ENCODE measurements around the gene COL15A1.

DNA sequence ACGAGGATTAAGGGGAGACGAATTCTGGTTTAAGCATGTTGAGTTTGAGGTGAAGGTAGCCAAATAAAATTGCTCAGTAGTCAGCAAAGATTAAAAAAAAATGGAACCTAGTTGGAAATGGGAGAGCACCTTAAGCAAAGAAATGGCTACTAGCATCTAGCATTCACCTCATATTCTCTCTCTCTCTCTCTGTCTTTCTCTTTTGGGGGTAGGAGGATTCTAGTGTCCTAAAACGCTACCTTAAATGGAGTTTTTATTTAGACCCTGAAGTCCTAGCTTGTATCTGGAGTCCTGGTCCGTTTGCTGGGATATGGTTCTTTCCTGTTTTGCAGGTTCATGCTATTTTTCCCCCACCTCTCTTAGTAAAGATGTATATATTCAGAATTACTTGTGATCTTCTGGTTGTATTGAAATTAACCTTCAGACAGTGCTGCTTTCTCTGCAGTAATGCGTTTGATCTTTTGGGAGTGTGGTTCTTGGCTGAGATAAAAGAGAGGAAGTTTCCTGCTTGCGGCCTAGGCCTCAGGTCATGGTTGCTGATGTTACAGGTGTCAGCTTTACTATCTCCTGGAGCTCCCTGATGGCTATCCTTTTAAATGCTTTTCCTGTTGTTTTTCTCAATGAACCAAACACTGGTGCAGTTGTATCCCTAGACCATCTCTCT, 169.2 kb downstream of the COL15A1 start:
- TF ChIP-seq, protein P1, sequence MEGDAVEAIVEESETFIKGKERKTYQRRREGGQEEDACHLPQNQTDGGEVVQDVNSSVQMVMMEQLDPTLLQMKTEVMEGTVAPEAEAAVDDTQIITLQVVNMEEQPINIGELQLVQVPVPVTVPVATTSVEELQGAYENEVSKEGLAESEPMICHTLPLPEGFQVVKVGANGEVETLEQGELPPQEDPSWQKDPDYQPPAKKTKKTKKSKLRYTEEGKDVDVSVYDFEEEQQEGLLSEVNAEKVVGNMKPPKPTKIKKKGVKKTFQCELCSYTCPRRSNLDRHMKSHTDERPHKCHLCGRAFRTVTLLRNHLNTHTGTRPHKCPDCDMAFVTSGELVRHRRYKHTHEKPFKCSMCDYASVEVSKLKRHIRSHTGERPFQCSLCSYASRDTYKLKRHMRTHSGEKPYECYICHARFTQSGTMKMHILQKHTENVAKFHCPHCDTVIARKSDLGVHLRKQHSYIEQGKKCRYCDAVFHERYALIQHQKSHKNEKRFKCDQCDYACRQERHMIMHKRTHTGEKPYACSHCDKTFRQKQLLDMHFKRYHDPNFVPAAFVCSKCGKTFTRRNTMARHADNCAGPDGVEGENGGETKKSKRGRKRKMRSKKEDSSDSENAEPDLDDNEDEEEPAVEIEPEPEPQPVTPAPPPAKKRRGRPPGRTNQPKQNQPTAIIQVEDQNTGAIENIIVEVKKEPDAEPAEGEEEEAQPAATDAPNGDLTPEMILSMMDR (IDR thresholded peaks at IDR 0.05 in 8 of 11, conservative IDR thresholded peaks at IDR 0.05 in 3 of 11) = no peak
- TF ChIP-seq POLR2A (IDR thresholded peaks at IDR 0.05) = no peak
- TF ChIP-seq POLR2AphosphoS5 (IDR thresholded peaks at IDR 0.05) = no peak

Data from spleen (tissue), 7 donors.